Effector memory CD4-positive, alpha-beta T cell (primary cell): ENCODE data around the gene TSNAXIP1.

Source experiments
- DNase-seq, 3 donors: peaks; one replicate each; pipeline ENCODE4 v3.0.0-alpha.2; 2020
- H3K27ac ChIP-seq: 2 replicates; pipeline ENCODE4 v1.7.0; 2013; ENCODE audit warnings: mild to moderate bottlenecking, low read length, moderate library complexity; ENCODE audit not compliant: insufficient read depth, poor library complexity, severe bottlenecking
- H3K27me3 ChIP-seq: replicated peaks from 2 replicates; pipeline ENCODE4 v1.7.0; 2013; ENCODE audit warnings: mild to moderate bottlenecking, low read length; ENCODE audit not compliant: insufficient read depth, control insufficient read depth, poor library complexity, severe bottlenecking
- H3K36me3 ChIP-seq: 2 replicates; pipeline ENCODE4 v1.7.0; 2013; ENCODE audit warnings: mild to moderate bottlenecking, low read length, moderate library complexity; ENCODE audit not compliant: control insufficient read depth, insufficient read depth
- H3K4me1 ChIP-seq: 2 replicates; pipeline ENCODE4 v1.7.0; 2013; ENCODE audit warnings: low read length, mild to moderate bottlenecking; ENCODE audit not compliant: control insufficient read depth, insufficient read depth, poor library complexity, severe bottlenecking
- H3K4me3 ChIP-seq: 2 replicates; pipeline ENCODE4 v1.7.0; 2013; ENCODE audit warnings: low read length, low read depth, mild to moderate bottlenecking; ENCODE audit not compliant: insufficient read depth, poor library complexity, severe bottlenecking
- H3K9me3 ChIP-seq: 2 replicates; pipeline ENCODE4 v1.7.0; 2013; ENCODE audit warnings: mild to moderate bottlenecking, low read length, moderate library complexity; ENCODE audit not compliant: control insufficient read depth
- total RNA-seq, 3 donors: gene quantifications; one replicate each; lab custom pipeline; 2026; lab: John Stamatoyannopoulos, UW

TSNAXIP1 gene, protein sequence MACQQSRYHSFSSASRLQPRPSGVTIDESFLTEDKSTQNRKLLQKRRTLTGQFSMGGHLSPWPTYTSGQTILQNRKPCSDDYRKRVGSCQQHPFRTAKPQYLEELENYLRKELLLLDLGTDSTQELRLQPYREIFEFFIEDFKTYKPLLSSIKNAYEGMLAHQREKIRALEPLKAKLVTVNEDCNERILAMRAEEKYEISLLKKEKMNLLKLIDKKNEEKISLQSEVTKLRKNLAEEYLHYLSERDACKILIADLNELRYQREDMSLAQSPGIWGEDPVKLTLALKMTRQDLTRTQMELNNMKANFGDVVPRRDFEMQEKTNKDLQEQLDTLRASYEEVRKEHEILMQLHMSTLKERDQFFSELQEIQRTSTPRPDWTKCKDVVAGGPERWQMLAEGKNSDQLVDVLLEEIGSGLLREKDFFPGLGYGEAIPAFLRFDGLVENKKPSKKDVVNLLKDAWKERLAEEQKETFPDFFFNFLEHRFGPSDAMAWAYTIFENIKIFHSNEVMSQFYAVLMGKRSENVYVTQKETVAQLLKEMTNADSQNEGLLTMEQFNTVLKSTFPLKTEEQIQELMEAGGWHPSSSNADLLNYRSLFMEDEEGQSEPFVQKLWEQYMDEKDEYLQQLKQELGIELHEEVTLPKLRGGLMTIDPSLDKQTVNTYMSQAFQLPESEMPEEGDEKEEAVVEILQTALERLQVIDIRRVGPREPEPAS
- 0.69 to 1.0 (median 0.77) reads per million in 3 donors for total RNA-seq

DNA sequence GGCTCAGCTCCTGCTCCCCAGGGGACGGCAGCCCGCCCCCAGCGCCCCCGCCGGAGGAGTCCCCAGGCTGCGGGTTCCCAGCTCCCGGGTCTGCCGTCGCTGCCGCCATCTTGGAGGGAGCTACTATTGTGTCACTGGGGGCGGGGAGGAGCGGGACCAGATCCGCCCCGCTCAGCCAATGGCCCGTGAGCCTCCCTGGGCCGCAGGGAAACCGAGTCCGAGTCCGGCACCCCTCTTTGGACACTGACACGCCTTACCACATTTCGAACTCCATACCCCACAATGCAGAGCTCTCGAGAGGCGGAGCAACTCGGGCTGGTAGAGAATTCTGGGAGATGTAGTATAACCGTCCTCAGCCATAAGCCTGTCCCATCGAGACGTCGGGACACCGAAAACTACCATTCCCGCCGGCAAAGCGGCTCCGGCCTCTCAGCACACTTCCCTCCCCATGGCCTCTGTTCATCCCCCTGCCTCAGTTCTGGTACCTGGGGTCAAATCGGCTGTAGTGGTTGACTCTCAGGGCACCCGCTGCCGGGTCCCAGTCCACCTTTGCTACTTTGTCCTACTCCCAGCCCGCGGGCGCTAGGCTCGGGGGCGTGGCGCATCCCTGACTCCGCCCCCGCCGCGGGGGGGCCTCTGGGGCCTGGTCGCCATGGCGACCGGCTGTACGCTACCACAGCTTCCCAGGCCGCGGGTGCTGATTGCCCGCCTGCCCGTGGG, at the start of gene TSNAXIP1, which contains the start of gene RANBP10:
TSNAXIP1 (plus strand) TSS at position 462 of the 720 bp plus-strand sequence. CDS start 261 bp downstream, outside the sequence.
RANBP10 (minus strand) TSS at position 133 of the 720 bp plus-strand sequence; CDS start at position 109, 24 bp downstream.
- Histone ChIP-seq H3K36me3 (no peaks in the 10 kb centered on the region), H3K4me3 (peak within 1 kb of the TSS; percentile 98), H3K27me3 (no peaks in the 10 kb centered on the region), H3K27ac (peak within 1 kb of the TSS; percentile 68), H3K9me3 (no peaks in the 10 kb centered on the region), H3K4me1 (peaks cover 29% of the 10 kb centered on the region)
- DNase-seq = peak; percentile 93 to 96 (median 96)

DNA sequence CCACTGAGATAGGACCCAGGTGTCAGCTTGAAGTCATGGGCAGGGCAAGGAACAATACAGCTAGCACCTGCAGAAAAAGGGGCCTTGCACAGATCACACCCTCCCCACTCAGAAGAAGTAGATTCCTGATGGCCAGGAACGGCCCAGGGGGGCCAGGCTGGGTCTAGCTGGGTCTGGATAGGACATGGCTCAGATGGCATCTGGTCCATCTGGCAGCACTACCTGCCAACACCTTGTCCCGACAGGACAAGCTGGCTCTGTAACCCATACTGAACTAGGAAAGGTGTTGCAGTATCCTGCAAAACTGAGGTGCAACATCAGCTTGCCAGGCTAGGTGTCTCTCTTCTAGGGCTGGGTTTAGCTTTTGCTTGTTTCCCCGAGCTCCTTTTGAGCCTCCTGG, 48.7 kb upstream of the TSNAXIP1 start:
- Histone ChIP-seq H3K4me1 (no peaks in the 10 kb centered on the region), H3K4me3 (no peak overlapping the region), H3K9me3 (no peaks in the 10 kb centered on the region), H3K27me3 (no peaks in the 10 kb centered on the region), H3K27ac (no peak overlapping the region), H3K36me3 (peaks cover 9% of the 10 kb centered on the region)
- no peak for DNase-seq

DNA sequence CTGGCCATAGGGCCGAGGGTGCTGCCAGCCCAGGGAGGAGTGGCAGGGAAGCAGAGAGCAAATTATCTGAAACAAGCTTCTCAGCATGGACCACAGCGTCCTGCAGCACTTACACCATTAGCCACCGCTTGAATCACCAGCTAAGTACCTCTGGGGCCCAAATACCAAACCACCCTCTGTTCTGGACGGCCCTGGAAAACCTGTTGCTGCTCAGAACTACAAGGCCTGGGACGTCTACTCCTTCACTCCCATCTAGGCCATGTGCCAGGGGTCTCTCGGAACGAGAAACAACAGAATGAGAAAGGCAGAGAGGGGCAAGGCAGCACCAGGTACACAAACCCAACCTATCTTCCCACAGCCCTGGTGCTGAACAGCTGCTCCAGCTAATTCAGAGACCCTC, 47.7 kb upstream of the TSNAXIP1 start:
- DNase-seq = no peak
- Histone ChIP-seq H3K27ac (no peak overlapping the region), H3K9me3 (no peaks in the 10 kb centered on the region), H3K4me3 (no peak overlapping the region), H3K27me3 (no peaks in the 10 kb centered on the region), H3K36me3 (peaks cover 10% of the 10 kb centered on the region), H3K4me1 (no peaks in the 10 kb centered on the region)

DNA sequence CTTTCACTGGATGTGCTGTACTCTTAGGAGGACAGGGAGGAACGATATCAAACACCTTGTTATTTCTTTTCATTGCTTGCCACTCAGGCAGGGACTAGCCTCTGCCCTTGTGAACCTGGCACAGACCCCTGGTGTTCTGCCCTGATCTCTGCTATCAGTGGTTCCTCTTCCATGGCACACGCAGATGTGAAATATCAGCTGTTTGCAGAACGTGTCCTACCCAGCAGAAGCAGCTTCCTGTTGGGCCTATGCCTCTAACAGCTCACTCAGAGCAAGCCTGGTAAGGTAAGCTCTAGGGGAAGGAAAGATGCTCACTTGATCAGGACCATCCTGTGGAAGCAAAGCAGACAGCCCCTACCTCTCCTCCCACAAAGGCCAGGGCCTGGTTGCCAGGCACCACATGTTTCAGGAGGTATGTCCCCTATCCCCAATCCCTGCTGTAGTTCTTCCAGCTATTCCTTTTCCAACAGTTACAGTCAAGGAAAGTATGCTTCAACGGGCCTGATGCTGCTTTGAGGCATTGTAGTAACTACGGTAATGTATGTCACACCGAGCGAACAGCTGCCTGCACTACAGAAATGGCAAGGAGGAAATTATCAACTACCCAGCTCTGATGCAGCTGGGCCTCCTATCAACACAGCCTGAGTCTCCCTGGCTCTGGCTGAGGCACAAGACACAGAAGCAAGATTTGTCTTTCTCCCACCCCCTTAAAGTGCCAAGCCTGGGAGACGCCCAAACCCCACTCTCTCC, 46.3 kb upstream of the TSNAXIP1 start:
- no peak overlapping the region for H3K4me3 ChIP-seq
- no peak for DNase-seq
- no peak overlapping the region for H3K27ac ChIP-seq
- no peaks in the 10 kb centered on the region for H3K4me1 ChIP-seq
- no peaks in the 10 kb centered on the region for H3K9me3 ChIP-seq
- peaks cover 10% of the 10 kb centered on the region for H3K36me3 ChIP-seq
- H3K27me3 ChIP-seq = no peaks in the 10 kb centered on the region

DNA sequence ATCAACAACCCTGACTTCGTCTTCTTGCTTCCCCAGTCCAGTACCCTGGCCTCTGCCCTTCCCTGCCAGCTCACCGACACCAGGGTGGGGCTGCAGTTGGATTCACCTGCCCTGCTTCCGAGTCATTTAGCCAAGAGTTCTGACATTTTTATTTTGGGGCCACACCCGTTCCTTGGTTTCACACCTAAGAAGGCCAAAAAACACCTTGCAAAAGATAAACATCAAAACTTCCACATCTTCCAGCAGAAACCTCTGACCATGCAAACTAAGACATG, 45.8 kb upstream of the TSNAXIP1 start:
- Histone ChIP-seq H3K27ac (no peak overlapping the region), H3K9me3 (no peaks in the 10 kb centered on the region)
- no peak for DNase-seq

DNA sequence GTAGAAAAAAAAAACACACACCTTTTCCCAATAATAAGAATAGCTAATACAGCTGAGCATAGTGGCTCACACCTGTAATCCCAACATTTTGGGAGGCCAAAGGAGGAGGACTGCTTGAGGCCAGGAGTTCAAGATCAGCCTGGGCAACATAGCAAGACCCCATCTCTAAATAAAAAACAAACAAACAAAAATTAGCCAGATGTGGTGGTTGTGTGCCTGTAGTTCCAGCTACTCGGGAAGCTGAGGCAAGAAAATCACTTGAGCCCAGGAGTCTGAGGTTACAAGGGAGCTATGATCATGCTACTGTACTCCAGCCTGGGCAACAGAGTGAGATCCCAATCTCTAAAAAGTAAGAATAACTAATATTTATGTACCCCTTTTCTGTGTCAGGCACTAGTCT, 44.8 kb upstream of the TSNAXIP1 start:
- H3K27ac ChIP-seq = no peak overlapping the region
- DNase-seq = no peak
- no peaks in the 10 kb centered on the region for H3K27me3 ChIP-seq
- peaks cover 10% of the 10 kb centered on the region for H3K36me3 ChIP-seq
- H3K4me1 ChIP-seq = no peaks in the 10 kb centered on the region
- no peaks in the 10 kb centered on the region for H3K9me3 ChIP-seq
- H3K4me3 ChIP-seq = no peak overlapping the region

More for the DNA sequence above, 45.8 kb upstream of the TSNAXIP1 start:
- Histone ChIP-seq H3K4me3 (no peak overlapping the region), H3K4me1 (no peaks in the 10 kb centered on the region), H3K36me3 (peaks cover 10% of the 10 kb centered on the region), H3K27me3 (no peaks in the 10 kb centered on the region)

DNA sequence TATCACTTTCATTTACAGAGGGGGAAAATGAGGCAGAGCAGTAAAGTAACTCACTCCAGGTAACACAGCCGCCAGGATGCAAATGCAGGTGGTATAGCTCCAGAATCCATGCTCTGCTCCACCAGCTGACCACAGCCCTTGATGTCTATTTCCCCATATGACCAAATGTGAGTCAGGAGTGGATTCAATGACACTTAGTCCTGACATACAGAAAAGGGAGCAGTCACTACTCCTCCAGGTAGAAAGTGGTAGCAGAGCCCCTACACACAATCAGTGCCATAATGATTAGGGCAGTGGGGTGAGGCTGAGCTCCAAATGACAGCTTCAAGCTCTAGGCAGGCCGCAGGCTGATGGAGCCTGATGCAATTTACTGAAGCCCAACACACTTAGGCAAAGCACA, 44.3 kb upstream of the TSNAXIP1 start:
- Histone ChIP-seq H3K9me3 (no peaks in the 10 kb centered on the region), H3K4me3 (no peak overlapping the region), H3K27ac (no peak overlapping the region), H3K4me1 (no peaks in the 10 kb centered on the region), H3K27me3 (no peaks in the 10 kb centered on the region), H3K36me3 (peaks cover 10% of the 10 kb centered on the region)
- no peak for DNase-seq

DNA sequence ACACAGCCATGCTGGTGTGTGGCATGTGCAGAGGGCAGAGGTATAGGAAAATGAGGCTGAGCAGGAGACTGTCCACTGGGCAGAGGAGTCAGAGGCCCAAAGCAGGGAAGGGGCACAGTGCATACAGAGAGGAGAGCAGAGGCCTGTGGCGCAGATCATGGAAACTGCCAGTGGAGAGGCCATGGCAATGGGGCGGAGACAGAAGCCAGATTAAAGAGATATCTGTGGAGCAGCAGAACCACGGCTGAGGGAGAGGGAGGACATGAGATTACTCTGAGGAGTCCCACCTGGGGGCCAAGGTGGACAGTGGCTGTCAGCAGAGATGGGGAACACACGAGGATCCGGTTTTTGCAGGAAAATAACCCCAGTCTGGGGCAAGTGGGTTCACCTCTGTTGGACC, 43.6 kb upstream of the TSNAXIP1 start:
- no peaks in the 10 kb centered on the region for H3K4me1 ChIP-seq
- no peak overlapping the region for H3K27ac ChIP-seq
- H3K4me3 ChIP-seq = no peak overlapping the region
- H3K27me3 ChIP-seq = no peaks in the 10 kb centered on the region
- peaks cover 6% of the 10 kb centered on the region for H3K36me3 ChIP-seq
- no peak for DNase-seq
- H3K9me3 ChIP-seq = no peaks in the 10 kb centered on the region

DNA sequence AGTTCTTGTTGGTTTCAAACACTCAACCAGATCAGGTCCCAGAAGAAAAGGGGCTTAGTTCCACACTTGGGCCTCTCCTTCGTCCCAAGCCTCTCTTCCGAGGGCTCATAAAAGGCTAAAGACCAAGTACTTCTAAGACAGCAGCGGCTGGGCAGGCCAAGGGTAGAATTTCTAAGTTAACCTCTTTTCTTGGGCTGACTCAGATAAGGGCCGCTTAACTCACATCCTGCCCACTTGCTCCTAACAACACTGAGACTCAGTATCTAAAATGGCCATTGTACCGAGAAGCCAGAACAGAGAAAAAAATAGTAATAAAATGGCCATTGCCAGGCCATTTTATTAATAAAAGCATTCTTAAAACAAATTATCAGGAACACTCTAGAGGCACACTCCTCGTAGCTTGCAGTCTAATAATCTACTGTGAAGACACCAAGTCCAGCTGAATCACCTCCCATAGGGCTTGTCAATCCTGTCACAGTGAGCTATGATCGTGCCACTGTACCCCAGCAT, 42.5 kb upstream of the TSNAXIP1 start:
- H3K27ac ChIP-seq = no peak overlapping the region
- H3K4me3 ChIP-seq = no peak overlapping the region
- H3K27me3 ChIP-seq = no peaks in the 10 kb centered on the region
- H3K36me3 ChIP-seq = peaks cover 3% of the 10 kb centered on the region
- H3K9me3 ChIP-seq = no peaks in the 10 kb centered on the region
- DNase-seq = no peak
- H3K4me1 ChIP-seq = no peaks in the 10 kb centered on the region
